Measurements from ENCODE around the gene ABCD2.
"Not testable (repeated sequence)": the region's sequence is repeated elsewhere in the genome, so short reads cannot be mapped to it uniquely, and the experiment has no call there.

DNA sequence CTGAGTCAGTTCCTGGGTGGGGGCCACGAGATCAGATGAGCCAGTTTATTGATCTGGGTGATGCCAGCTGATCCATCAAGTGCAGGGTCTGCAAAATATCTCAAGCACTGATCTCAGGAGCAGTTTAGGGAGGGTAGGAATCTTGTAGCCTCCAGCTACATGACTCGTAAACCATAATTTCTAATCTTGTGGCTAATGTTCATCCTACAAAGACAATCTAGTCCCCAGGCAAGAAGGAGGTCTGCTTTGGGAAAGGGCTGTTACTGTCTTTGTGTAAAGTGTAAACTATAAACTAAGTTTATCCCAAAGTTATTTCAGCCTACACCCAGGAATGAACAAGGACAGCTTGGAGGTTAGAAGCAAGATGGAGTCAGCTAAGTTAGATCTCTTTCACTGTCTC is 75.4 kb downstream of the ABCD2 start:
- TF ChIP-seq, protein P1, sequence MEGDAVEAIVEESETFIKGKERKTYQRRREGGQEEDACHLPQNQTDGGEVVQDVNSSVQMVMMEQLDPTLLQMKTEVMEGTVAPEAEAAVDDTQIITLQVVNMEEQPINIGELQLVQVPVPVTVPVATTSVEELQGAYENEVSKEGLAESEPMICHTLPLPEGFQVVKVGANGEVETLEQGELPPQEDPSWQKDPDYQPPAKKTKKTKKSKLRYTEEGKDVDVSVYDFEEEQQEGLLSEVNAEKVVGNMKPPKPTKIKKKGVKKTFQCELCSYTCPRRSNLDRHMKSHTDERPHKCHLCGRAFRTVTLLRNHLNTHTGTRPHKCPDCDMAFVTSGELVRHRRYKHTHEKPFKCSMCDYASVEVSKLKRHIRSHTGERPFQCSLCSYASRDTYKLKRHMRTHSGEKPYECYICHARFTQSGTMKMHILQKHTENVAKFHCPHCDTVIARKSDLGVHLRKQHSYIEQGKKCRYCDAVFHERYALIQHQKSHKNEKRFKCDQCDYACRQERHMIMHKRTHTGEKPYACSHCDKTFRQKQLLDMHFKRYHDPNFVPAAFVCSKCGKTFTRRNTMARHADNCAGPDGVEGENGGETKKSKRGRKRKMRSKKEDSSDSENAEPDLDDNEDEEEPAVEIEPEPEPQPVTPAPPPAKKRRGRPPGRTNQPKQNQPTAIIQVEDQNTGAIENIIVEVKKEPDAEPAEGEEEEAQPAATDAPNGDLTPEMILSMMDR (IDR thresholded peaks at IDR 0.05 in 2 of 3, conservative IDR thresholded peaks at IDR 0.05 in 1 of 3; ENCODE audit: borderline replicate concordance in 1 of 3, insufficient read depth in 1 of 3, low read depth in 2 of 3, low read length in 2 of 3): not testable (repeated sequence)
- not testable (repeated sequence) for TF ChIP-seq POLR2AphosphoS5 (IDR thresholded peaks at IDR 0.05; ENCODE audit: low read depth, low read length); EZH2phosphoT487 (IDR thresholded peaks at IDR 0.05; ENCODE audit: borderline replicate concordance); POLR2A (IDR thresholded peaks at IDR 0.05; ENCODE audit: borderline replicate concordance, extremely low read depth, insufficient read depth, insufficient read length); EZH2 (IDR thresholded peaks at IDR 0.05); TCF7L2 (IDR thresholded peaks at IDR 0.05; ENCODE audit: borderline replicate concordance, extremely low read depth, insufficient read depth, insufficient read length); ZFX (IDR thresholded peaks at IDR 0.05); CEBPB (IDR thresholded peaks at IDR 0.05; ENCODE audit: low read depth); JUND (IDR thresholded peaks at IDR 0.05)
- TF ChIP-seq, protein P2, sequence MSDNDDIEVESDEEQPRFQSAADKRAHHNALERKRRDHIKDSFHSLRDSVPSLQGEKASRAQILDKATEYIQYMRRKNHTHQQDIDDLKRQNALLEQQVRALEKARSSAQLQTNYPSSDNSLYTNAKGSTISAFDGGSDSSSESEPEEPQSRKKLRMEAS (IDR thresholded peaks at IDR 0.05): not testable (repeated sequence)
